Keratinocyte (primary cell): ENCODE results near the gene TPST2.

Experiments
- EZH2 ChIP-seq: IDR thresholded peaks from one replicate; pipeline ENCODE4 v1.6.1; 2012; ENCODE audit warnings: inconsistent platforms, mild to moderate bottlenecking, low read length, moderate library complexity
- TF ChIP-seq, protein P1 (sequence below), 3 experiments: IDR thresholded peaks in 1 of 3; conservative IDR thresholded peaks in 1 of 3; optimal IDR thresholded peaks in 1 of 3; 2 replicates in 2 of 3; 3 replicates in 1 of 3; pipeline versions ENCODE3 to v1.5.1; 2011; ENCODE audit warnings: low read length in 3 of 3, mild to moderate bottlenecking in 3 of 3, moderate library complexity in 2 of 3, control low read depth in 1 of 3, inconsistent platforms in 1 of 3; ENCODE audit not compliant: insufficient read depth in 2 of 3; ENCODE audit errors: extremely low read depth in 1 of 3

DNA sequence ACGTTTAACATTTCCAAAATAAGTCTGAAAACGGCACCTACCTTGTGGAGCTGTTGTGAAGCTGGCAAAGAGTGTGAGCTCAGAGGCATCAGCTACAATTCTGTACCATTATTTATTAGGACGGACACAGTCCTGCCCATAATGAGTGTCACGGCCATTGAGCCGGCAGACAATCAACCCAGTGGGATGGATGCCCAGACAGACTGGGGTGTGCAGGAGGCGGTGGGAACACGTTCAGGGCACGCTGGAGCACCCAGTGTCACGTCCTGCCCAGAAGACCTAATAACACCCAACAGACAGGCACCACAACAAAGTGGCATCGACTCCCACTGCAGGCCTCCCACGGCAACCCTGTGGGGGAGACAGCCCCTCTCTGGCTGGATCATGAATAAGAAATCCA, 34.5 kb downstream of the TPST2 start:
- TF ChIP-seq, protein P1, sequence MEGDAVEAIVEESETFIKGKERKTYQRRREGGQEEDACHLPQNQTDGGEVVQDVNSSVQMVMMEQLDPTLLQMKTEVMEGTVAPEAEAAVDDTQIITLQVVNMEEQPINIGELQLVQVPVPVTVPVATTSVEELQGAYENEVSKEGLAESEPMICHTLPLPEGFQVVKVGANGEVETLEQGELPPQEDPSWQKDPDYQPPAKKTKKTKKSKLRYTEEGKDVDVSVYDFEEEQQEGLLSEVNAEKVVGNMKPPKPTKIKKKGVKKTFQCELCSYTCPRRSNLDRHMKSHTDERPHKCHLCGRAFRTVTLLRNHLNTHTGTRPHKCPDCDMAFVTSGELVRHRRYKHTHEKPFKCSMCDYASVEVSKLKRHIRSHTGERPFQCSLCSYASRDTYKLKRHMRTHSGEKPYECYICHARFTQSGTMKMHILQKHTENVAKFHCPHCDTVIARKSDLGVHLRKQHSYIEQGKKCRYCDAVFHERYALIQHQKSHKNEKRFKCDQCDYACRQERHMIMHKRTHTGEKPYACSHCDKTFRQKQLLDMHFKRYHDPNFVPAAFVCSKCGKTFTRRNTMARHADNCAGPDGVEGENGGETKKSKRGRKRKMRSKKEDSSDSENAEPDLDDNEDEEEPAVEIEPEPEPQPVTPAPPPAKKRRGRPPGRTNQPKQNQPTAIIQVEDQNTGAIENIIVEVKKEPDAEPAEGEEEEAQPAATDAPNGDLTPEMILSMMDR (optimal IDR thresholded peaks at IDR 0.05 in 1 of 3, IDR thresholded peaks at IDR 0.05 in 1 of 3, conservative IDR thresholded peaks at IDR 0.05 in 1 of 3; ENCODE audit: extremely low read depth in 1 of 3, insufficient read depth in 2 of 3, low read length in 3 of 3) = no peak
- TF ChIP-seq EZH2 = no peak
